ENCODE measurements around the gene HLA-DQB1. TPM values are rescaled to one million over a fixed set of nuclear protein-coding genes. Genes with fewer than 3 reads are reported as not detected.

The HLA-DQB1 gene
- total RNA-seq, 6 experiments from 2014 or later: 0.33 to 14.7 (median 1.7) TPM; not detected in 1

- no peak overlapping the region for H3K27ac ChIP-seq
- H3K36me3 ChIP-seq: no peaks in the 10 kb centered on the region
- TF ChIP-seq CTCF (IDR thresholded peaks at IDR 0.05): no peak
- TF ChIP-seq POLR2A (IDR thresholded peaks at IDR 0.05): no peak
- DNase-seq (no peak), ATAC-seq (no peak)
- intact Hi-C loops (cut with DNase I): no loop called here
- no peaks in the 10 kb centered on the region for H3K4me1 ChIP-seq
- H3K4me3 ChIP-seq: no peak overlapping the region
- no peaks in the 10 kb centered on the region for H3K9me3 ChIP-seq
- no peaks in the 10 kb centered on the region for H3K27me3 ChIP-seq
Observed at GRCh38 chr6:32669893-32670292, 3.4 kb upstream of the HLA-DQB1 start.

GRCh38 chr6:32669240-32669639, 2.8 kb upstream of the HLA-DQB1 start:
- intact Hi-C loops (cut with DNase I): no loop called here
- TF ChIP-seq CTCF (IDR thresholded peaks at IDR 0.05) (no peak), POLR2A (IDR thresholded peaks at IDR 0.05) (no peak)
- Histone ChIP-seq H3K4me3 (no peak overlapping the region), H3K27me3 (no peaks in the 10 kb centered on the region), H3K9me3 (no peaks in the 10 kb centered on the region), H3K4me1 (no peaks in the 10 kb centered on the region), H3K36me3 (no peaks in the 10 kb centered on the region), H3K27ac (no peak overlapping the region)
- DNase-seq (no peak), ATAC-seq (no peak)
- 15% methylated on average over 3 of the region's 4 CpGs for WGBS (ENCODE audit: insufficient coverage, low coverage, low lambda C conversion rate, missing lambda C conversion rate)

- 18% methylated on average over 4 of the region's 5 CpGs for WGBS (ENCODE audit: insufficient coverage, low coverage, low lambda C conversion rate, missing lambda C conversion rate)
- Histone ChIP-seq H3K27ac (no peak overlapping the region), H3K4me1 (no peaks in the 10 kb centered on the region), H3K27me3 (no peaks in the 10 kb centered on the region), H3K36me3 (no peaks in the 10 kb centered on the region), H3K4me3 (no peak overlapping the region), H3K9me3 (no peaks in the 10 kb centered on the region)
- peak in 1 of 3 donors; percentile 18 for DNase-seq
- peak; percentile 71 to 87 (median 76) for ATAC-seq
- TF ChIP-seq POLR2A (IDR thresholded peaks at IDR 0.05) (no peak), CTCF (IDR thresholded peaks at IDR 0.05) (no peak)
- intact Hi-C loops (cut with DNase I): no loop called here
Observed at GRCh38 chr6:32668226-32668747, 1.8 kb upstream of the HLA-DQB1 start.

GRCh38 chr6:32665661-32666060, 796 bp downstream of the HLA-DQB1 start:
- intact Hi-C loops (cut with DNase I): no loop called here
- Histone ChIP-seq H3K36me3 (no peaks in the 10 kb centered on the region), H3K27me3 (no peaks in the 10 kb centered on the region), H3K27ac (peak overlapping the region in 1 of 3 donors; percentile 10), H3K4me3 (peak overlapping the region in 1 of 3 donors; percentile 25), H3K4me1 (no peaks in the 10 kb centered on the region), H3K9me3 (no peaks in the 10 kb centered on the region)
- DNase-seq (no peak), ATAC-seq (no peak)
- TF ChIP-seq CTCF (IDR thresholded peaks at IDR 0.05) (no peak), POLR2A (IDR thresholded peaks at IDR 0.05) (no peak)
- 14% methylated on average over 3 of the region's 3 CpGs for WGBS (ENCODE audit: insufficient coverage, low coverage, low lambda C conversion rate, missing lambda C conversion rate)

Measured in right lobe of liver (tissue), 6 donors.